GM12878 (cell line): ENCODE measurements around the gene KRTAP5-3. TPM values are rescaled to one million over a fixed set of nuclear protein-coding genes. Genes with fewer than 3 reads are reported as not detected.

Source experiments
- ATAC-seq: fragments of 200-7000 bp; cut with Tn5 transposase; 3 replicates; pipeline ENCODE4 v1.9.1; 2020; ENCODE audit warnings: mild to moderate bottlenecking, moderate library complexity
- BruUV-seq: library from RNA; stranded (reverse); fragments of 400-500 nt; replicated peaks from 2 replicates; lab custom pipeline; 2021; lab: Mats Ljungman, UMichigan
- CTCF ChIA-PET: fragments of 300-600 bp; sonication (Branson Sonifier 250); formaldehyde crosslinking; extraction: SDS; loops from one replicate; lab custom pipeline; 2021; ENCODE audit warnings: inconsistent platforms; lab: Yijun Ruan, JAX
- POLR2A ChIA-PET: fragments of 350-600 bp; formaldehyde crosslinking; extraction: SDS; loops from one replicate; lab custom pipeline; 2021; ENCODE audit warnings: inconsistent platforms; lab: Charles Lee
- RAD21 ChIA-PET: fragments of 300-600 bp; sonication (Branson Sonifier 250); formaldehyde crosslinking; loops from one replicate; lab custom pipeline; 2023; ENCODE audit warnings: antibody characterized with exemption; ENCODE audit not compliant: unreplicated experiment; lab: Charles Lee
- SMC1A ChIA-PET: fragments of 300-600 bp; sonication (Branson Sonifier 250); formaldehyde crosslinking; loops from one replicate; lab custom pipeline; 2023; ENCODE audit not compliant: unreplicated experiment, uncharacterized antibody; lab: Charles Lee
- DNase-seq: peaks from one replicate; pipeline ENCODE4 v3.0.0-alpha.2; 2011; ENCODE audit warnings: low read depth, low spot score
- FAIRE-seq: peaks from 3 replicates; lab custom pipeline; 2011; peaks lifted over from hg19 to GRCh38; lab: Jason Lieb, UNC
- H2AFZ ChIP-seq: 2 replicates; pipeline ENCODE4 v1.6.0; 2011; ENCODE audit warnings: low read depth, low read length, control low read depth; ENCODE audit not compliant: control insufficient read depth
- H3K27ac ChIP-seq: 2 replicates; pipeline ENCODE4 v1.5.1; 2011; ENCODE audit warnings: control low read depth; ENCODE audit not compliant: control insufficient read depth, insufficient read depth
- H3K27me3 ChIP-seq, 2 experiments: replicated peaks in 1 of 2; 2 replicates each; pipeline versions ENCODE4 v1.6.0 to v1.6.1; 2011; ENCODE audit warnings: low read length in 1 of 2; ENCODE audit not compliant: control insufficient read depth in 2 of 2, insufficient read depth in 2 of 2
- H3K36me3 ChIP-seq, 2 experiments: 2 replicates each; pipeline ENCODE4 v1.5.1; 2011; ENCODE audit warnings: low read length in 1 of 2; ENCODE audit not compliant: control insufficient read depth in 2 of 2, insufficient read depth in 2 of 2
- H3K4me1 ChIP-seq: 2 replicates; pipeline ENCODE4 v1.6.1; 2011; ENCODE audit warnings: mild to moderate bottlenecking, low read length, moderate library complexity, mixed read lengths; ENCODE audit not compliant: control insufficient read depth, insufficient read depth
- H3K4me2 ChIP-seq: 2 replicates; pipeline ENCODE4 v1.6.0; 2011; ENCODE audit warnings: control low read depth; ENCODE audit not compliant: control insufficient read depth, insufficient read depth
- H3K4me3 ChIP-seq: fragments of 200-600 bp; sonication (generic); 2 replicates; pipeline ENCODE4 v1.5.1; 2016
- H3K79me2 ChIP-seq: 2 replicates; pipeline ENCODE4 v1.6.0; 2011; ENCODE audit warnings: low read length; ENCODE audit not compliant: control insufficient read depth, insufficient read depth
- H3K9ac ChIP-seq: 2 replicates; pipeline ENCODE4 v1.8.0; 2011; ENCODE audit warnings: low read length, control low read depth, mixed read lengths; ENCODE audit not compliant: control insufficient read depth, insufficient read depth
- H3K9me3 ChIP-seq: replicated peaks from 3 replicates; pipeline ENCODE4 v1.5.1; 2011; ENCODE audit warnings: mild to moderate bottlenecking, low read length; ENCODE audit not compliant: control insufficient read depth, insufficient read depth
- H4K20me1 ChIP-seq: 2 replicates; pipeline ENCODE4 v1.6.0; 2011; ENCODE audit not compliant: control insufficient read depth, insufficient read depth
- CBFB ChIP-seq: IDR thresholded peaks from 2 replicates; pipeline ENCODE4 v1.6.1; 2016; ENCODE audit warnings: antibody characterized with exemption, low read depth
- CHD1 ChIP-seq: IDR thresholded peaks from 2 replicates; pipeline ENCODE4 v1.6.1; 2012; ENCODE audit warnings: low read depth, low read length, improper control_type of control experiment
- GATAD2B ChIP-seq: fragments of 450-650 bp; conservative IDR thresholded peaks from 2 replicates; pipeline ENCODE4 v1.6.1; 2017; ENCODE audit warnings: low read depth, mild to moderate bottlenecking, moderate library complexity
- NRF1 ChIP-seq: conservative IDR thresholded peaks from 2 replicates; pipeline ENCODE4 v1.6.1; 2011; ENCODE audit warnings: mild to moderate bottlenecking, low read depth, low read length, improper control_type of control experiment
- PAX8 ChIP-seq: fragments of 450-650 bp; IDR thresholded peaks from 2 replicates; pipeline ENCODE4 v1.6.1; 2017; ENCODE audit warnings: mild to moderate bottlenecking, moderate library complexity
- POLR2AphosphoS2 ChIP-seq: IDR thresholded peaks from 2 replicates; pipeline ENCODE4 v1.6.1; 2011; ENCODE audit warnings: low read depth, mild to moderate bottlenecking, low read length, improper control_type of control experiment, moderate library complexity
- POU2F2 ChIP-seq: IDR thresholded peaks from 3 replicates; pipeline ENCODE4 v1.6.1; 2011; ENCODE audit warnings: low read depth, mild to moderate bottlenecking, low read length, borderline replicate concordance
- RAD51 ChIP-seq: fragments of 450-650 bp; IDR thresholded peaks from 2 replicates; pipeline ENCODE4 v1.6.1; 2016; ENCODE audit warnings: moderate library complexity, mild to moderate bottlenecking, inconsistent platforms
- RBBP5 ChIP-seq: fragments of 200-600 bp; sonication (generic); conservative IDR thresholded peaks from 2 replicates; pipeline ENCODE4 v1.6.1; 2016
- SREBF1 ChIP-seq: IDR thresholded peaks from 2 replicates; pipeline ENCODE4 v1.6.1; 2012; ENCODE audit warnings: mild to moderate bottlenecking, low read length
- SUZ12 ChIP-seq: fragments of 200-600 bp; sonication (generic); IDR thresholded peaks from one replicate; pipeline ENCODE4 v1.6.1; 2018; ENCODE audit warnings: antibody characterized with exemption, mild to moderate bottlenecking; ENCODE audit not compliant: unreplicated experiment
- YBX1 ChIP-seq: fragments of 450-650 bp; IDR thresholded peaks from 2 replicates; pipeline ENCODE4 v1.6.1; 2016; ENCODE audit warnings: antibody characterized with exemption
- ZNF24 ChIP-seq: fragments of 450-650 bp; IDR thresholded peaks from 2 replicates; pipeline ENCODE4 v1.6.1; 2017; ENCODE audit warnings: antibody characterized with exemption, mild to moderate bottlenecking
- ZNF622 ChIP-seq: fragments of 450-650 bp; IDR thresholded peaks from 2 replicates; pipeline ENCODE4 v1.6.1; 2017; ENCODE audit warnings: mild to moderate bottlenecking, inconsistent platforms
- WGBS: methylation state at CpG from one replicate; pipeline ENCODE4 v1.1.6; 2016; ENCODE audit warnings: low lambda C conversion rate; ENCODE audit not compliant: insufficient replicate concordance, insufficient coverage; ENCODE audit errors: missing lambda C conversion rate; 5-methylcytosine and 5-hydroxymethylcytosine counted together
- in situ Hi-C: fragments of 300-500 bp; cut with MboI; formaldehyde crosslinking; loops from 9 replicates; pipeline ENCODE4 v1.14.3; 2018; ENCODE audit warnings: mixed read lengths
- intact Hi-C: fragments of 100-400 bp; cut with micrococcal nuclease; formaldehyde crosslinking; loops from one replicate; pipeline ENCODE4 v1.14.2; 2022; ENCODE audit not compliant: unreplicated experiment
- polyA plus RNA-seq, 11 experiments: library from polyadenylated mRNA; depleted of rRNA in 4 of 11; unstranded in 6 of 11; stranded (reverse) in 5 of 11; fragments of >200 nt; fragmentation: Nextera tagmentation in 4 of 11; fragmentation: Illumina TruSeq in 1 of 11; extraction: Ambion mirVana in 4 of 11; extraction: Trizol in 1 of 11; gene quantifications; 1 replicate in 1 of 11; 2 replicates in 10 of 11; pipeline versions ENCODE4 v1.2.1 to v1.2.3, GENCODE V29; 2011 to 2016; ENCODE audit warnings: inconsistent platforms in 2 of 11, missing spikeins in 2 of 11, low read depth in 1 of 11
- total RNA-seq, 4 experiments: library from RNA; depleted of rRNA in 3 of 4; stranded (reverse); fragments of >200 nt in 3 of 4; fragmentation: Illumina TruSeq in 1 of 4; extraction: Trizol in 1 of 4; gene quantifications; 2 replicates each; pipeline versions ENCODE4 v1.2.1 to v1.2.3, GENCODE V29; 2013 to 2021
- TF ChIP-seq, protein P1 (sequence below): fragments of 450-650 bp; formaldehyde crosslinking; IDR thresholded peaks from 2 replicates; pipeline ENCODE4 v1.5.0; 2022; ENCODE audit warnings: mild to moderate bottlenecking, missing genetic modification characterization
- TF ChIP-seq, protein P2 (sequence below): fragments of 450-650 bp; IDR thresholded peaks from 2 replicates; pipeline ENCODE4 v1.6.1; 2017; ENCODE audit warnings: low read depth, mild to moderate bottlenecking, moderate library complexity
- TF ChIP-seq, protein P3 (sequence below): fragments of 450-650 bp; IDR thresholded peaks from 2 replicates; pipeline ENCODE4 v1.6.1; 2018; ENCODE audit warnings: borderline replicate concordance, mild to moderate bottlenecking; ENCODE audit not compliant: partially characterized antibody

KRTAP5-3 gene
- total and polyA plus RNA-seq, 10 of the 15 experiments (the other 5 are each of a cell fraction or from before 2014, with no cell fraction given) = not detected

DNA sequence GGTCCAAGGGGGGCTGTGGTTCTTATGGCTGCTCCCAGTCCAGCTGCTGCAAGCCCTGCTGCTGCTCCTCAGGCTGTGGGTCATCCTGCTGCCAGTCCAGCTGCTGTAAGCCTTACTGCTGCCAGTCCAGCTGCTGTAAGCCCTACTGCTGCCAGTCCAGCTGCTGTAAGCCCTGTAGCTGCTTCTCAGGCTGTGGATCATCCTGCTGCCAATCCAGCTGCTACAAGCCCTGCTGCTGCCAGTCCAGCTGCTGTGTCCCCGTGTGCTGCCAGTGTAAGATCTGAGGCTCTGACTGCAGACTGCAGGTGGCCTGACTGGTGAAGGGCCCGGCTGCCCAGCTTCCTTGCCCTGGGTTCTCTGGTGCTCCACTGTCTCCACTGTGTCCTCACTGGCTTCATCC, 22.0 kb upstream of the KRTAP5-3 start:
- DNase-seq (no peak), ATAC-seq (no peak), FAIRE-seq (no peak)
- H4K20me1 ChIP-seq = no peaks in the 10 kb centered on the region
- intact Hi-C loops (no loop called here), in situ Hi-C loops (no loop called here)
- no peak overlapping the region for H3K27ac ChIP-seq
- no peaks in the 10 kb centered on the region for H3K79me2 ChIP-seq
- ChIA-PET SMC1A (interaction anchor here (1.7 kb wide), 1 partner anchor 35 kb away, joined by 3 read pairs; no protein-coding TSS in a partner anchor), CTCF (interaction anchor here (0.6 to 2.7 kb wide), 4 partner anchors 10 to 78 kb away, joined by 3 to 12 read pairs (median 3); no protein-coding TSS in a partner anchor), POLR2A (no interaction called here), RAD21 (no interaction called here)
- H3K4me2 ChIP-seq = no peak overlapping the region
- WGBS = 8% methylated on average over 2 of the region's 2 CpGs
- no peak overlapping the region for H3K9ac ChIP-seq
- no peak overlapping the region for H2AFZ ChIP-seq
- H3K36me3 ChIP-seq = no peaks in the 10 kb centered on the region
- no peaks in the 10 kb centered on the region for H3K9me3 ChIP-seq
- BruUV-seq = no TSS peak
- H3K27me3 ChIP-seq = peaks cover 0 to 3% of the 10 kb centered on the region in 2 experiments; a peak in 3 of 4 replicates
- H3K4me1 ChIP-seq = no peaks in the 10 kb centered on the region
- H3K4me3 ChIP-seq = no peak overlapping the region
- TF ChIP-seq POLR2AphosphoS2 (no peak), NRF1 (no peak), POU2F2 (no peak), SUZ12 (no peak), PAX8 (no peak), RAD51 (no peak), ZNF622 (no peak), SREBF1 (no peak), CBFB (no peak), RBBP5 (no peak), CHD1 (no peak), YBX1 (no peak), ZNF24 (no peak), GATAD2B (no peak)
- TF ChIP-seq, protein P1, sequence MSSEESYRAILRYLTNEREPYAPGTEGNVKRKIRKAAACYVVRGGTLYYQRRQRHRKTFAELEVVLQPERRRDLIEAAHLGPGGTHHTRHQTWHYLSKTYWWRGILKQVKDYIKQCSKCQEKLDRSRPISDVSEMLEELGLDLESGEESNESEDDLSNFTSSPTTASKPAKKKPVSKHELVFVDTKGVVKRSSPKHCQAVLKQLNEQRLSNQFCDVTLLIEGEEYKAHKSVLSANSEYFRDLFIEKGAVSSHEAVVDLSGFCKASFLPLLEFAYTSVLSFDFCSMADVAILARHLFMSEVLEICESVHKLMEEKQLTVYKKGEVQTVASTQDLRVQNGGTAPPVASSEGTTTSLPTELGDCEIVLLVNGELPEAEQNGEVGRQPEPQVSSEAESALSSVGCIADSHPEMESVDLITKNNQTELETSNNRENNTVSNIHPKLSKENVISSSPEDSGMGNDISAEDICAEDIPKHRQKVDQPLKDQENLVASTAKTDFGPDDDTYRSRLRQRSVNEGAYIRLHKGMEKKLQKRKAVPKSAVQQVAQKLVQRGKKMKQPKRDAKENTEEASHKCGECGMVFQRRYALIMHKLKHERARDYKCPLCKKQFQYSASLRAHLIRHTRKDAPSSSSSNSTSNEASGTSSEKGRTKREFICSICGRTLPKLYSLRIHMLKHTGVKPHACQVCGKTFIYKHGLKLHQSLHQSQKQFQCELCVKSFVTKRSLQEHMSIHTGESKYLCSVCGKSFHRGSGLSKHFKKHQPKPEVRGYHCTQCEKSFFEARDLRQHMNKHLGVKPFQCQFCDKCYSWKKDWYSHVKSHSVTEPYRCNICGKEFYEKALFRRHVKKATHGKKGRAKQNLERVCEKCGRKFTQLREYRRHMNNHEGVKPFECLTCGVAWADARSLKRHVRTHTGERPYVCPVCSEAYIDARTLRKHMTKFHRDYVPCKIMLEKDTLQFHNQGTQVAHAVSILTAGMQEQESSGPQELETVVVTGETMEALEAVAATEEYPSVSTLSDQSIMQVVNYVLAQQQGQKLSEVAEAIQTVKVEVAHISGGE (CRISPR knock-in tag) = no peak
- TF ChIP-seq, protein P2, sequence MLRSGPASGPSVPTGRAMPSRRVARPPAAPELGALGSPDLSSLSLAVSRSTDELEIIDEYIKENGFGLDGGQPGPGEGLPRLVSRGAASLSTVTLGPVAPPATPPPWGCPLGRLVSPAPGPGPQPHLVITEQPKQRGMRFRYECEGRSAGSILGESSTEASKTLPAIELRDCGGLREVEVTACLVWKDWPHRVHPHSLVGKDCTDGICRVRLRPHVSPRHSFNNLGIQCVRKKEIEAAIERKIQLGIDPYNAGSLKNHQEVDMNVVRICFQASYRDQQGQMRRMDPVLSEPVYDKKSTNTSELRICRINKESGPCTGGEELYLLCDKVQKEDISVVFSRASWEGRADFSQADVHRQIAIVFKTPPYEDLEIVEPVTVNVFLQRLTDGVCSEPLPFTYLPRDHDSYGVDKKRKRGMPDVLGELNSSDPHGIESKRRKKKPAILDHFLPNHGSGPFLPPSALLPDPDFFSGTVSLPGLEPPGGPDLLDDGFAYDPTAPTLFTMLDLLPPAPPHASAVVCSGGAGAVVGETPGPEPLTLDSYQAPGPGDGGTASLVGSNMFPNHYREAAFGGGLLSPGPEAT = no peak
- TF ChIP-seq, protein P3, sequence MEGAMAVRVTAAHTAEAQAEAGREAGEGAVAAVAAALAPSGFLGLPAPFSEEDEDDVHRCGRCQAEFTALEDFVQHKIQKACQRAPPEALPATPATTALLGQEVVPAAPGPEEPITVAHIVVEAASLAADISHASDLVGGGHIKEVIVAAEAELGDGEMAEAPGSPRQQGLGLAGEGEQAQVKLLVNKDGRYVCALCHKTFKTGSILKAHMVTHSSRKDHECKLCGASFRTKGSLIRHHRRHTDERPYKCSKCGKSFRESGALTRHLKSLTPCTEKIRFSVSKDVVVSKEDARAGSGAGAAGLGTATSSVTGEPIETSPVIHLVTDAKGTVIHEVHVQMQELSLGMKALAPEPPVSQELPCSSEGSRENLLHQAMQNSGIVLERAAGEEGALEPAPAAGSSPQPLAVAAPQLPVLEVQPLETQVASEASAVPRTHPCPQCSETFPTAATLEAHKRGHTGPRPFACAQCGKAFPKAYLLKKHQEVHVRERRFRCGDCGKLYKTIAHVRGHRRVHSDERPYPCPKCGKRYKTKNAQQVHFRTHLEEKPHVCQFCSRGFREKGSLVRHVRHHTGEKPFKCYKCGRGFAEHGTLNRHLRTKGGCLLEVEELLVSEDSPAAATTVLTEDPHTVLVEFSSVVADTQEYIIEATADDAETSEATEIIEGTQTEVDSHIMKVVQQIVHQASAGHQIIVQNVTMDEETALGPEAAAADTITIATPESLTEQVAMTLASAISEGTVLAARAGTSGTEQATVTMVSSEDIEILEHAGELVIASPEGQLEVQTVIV = no peak
